Common myeloid progenitor, CD34-positive (primary cell): Measurements from ENCODE around the gene APH1A.
"Not testable (repeated sequence)": the region's sequence is repeated elsewhere in the genome, so short reads cannot be mapped to it uniquely, and the experiment has no call there.

Source experiments
- CTCF ChIA-PET: fragments of 350-600 bp; sonication (Branson Sonifier 250); formaldehyde crosslinking; loops from one replicate; lab custom pipeline; 2021; ENCODE audit warnings: antibody characterized with exemption; lab: Charles Lee
- POLR2A ChIA-PET: fragments of 350-600 bp; sonication (Branson Sonifier 250); formaldehyde crosslinking; loops from one replicate; lab custom pipeline; 2021; ENCODE audit warnings: antibody characterized with exemption; lab: Charles Lee
- DNase-seq, 3 donors: peaks; one replicate each; pipeline versions ENCODE4 v3.0.0 to v3.0.0-alpha.2; 2013
- H3K27ac ChIP-seq, 2 experiments: 1 replicate in 1 of 2; 2 replicates in 1 of 2; pipeline ENCODE4 v1.7.0; 2013; ENCODE audit warnings: inconsistent platforms in 2 of 2, low read length in 2 of 2, mild to moderate bottlenecking in 2 of 2, low read depth in 1 of 2, moderate library complexity in 1 of 2; ENCODE audit not compliant: severe bottlenecking in 2 of 2, insufficient read depth in 1 of 2, poor library complexity in 1 of 2
- H3K27me3 ChIP-seq, 5 experiments: replicated peaks in 2 of 5; 1 replicate in 3 of 5; 2 replicates in 2 of 5; pipeline versions ENCODE4 v1.6.1 to v1.7.0; 2013; ENCODE audit warnings: low read length in 4 of 5, mild to moderate bottlenecking in 2 of 5, moderate library complexity in 2 of 5, inconsistent platforms in 1 of 5; ENCODE audit not compliant: insufficient read depth in 5 of 5, control insufficient read depth in 4 of 5
- H3K36me3 ChIP-seq, 4 experiments: 1 replicate in 2 of 4; 2 replicates in 2 of 4; pipeline versions ENCODE4 v1.6.1 to v1.7.0; 2013; ENCODE audit warnings: low read length in 3 of 4, control low read depth in 1 of 4, mild to moderate bottlenecking in 1 of 4; ENCODE audit not compliant: control insufficient read depth in 4 of 4, insufficient read depth in 4 of 4
- H3K4me1 ChIP-seq, 4 experiments: 1 replicate in 3 of 4; 2 replicates in 1 of 4; pipeline versions ENCODE4 v1.6.1 to v1.7.1; 2013; ENCODE audit warnings: low read length in 3 of 4, mild to moderate bottlenecking in 3 of 4, control low read depth in 1 of 4, inconsistent platforms in 1 of 4, moderate library complexity in 1 of 4; ENCODE audit not compliant: control insufficient read depth in 4 of 4, insufficient read depth in 4 of 4; ENCODE audit errors: control extremely low read depth in 1 of 4
- H3K4me3 ChIP-seq, 7 experiments: 1 replicate in 4 of 7; 2 replicates in 3 of 7; pipeline versions ENCODE4 v1.5.1 to v1.7.0; 2013; ENCODE audit warnings: mild to moderate bottlenecking in 7 of 7, low read length in 6 of 7, moderate library complexity in 6 of 7, inconsistent platforms in 2 of 7, low read depth in 2 of 7, control low read depth in 1 of 7; ENCODE audit not compliant: insufficient read depth in 4 of 7, control insufficient read depth in 1 of 7; ENCODE audit errors: extremely low read depth in 1 of 7
- H3K9me3 ChIP-seq, 5 experiments: 1 replicate in 4 of 5; 2 replicates in 1 of 5; pipeline versions ENCODE4 v1.6.1 to v1.7.1; 2013; ENCODE audit warnings: low read length in 4 of 5, mild to moderate bottlenecking in 2 of 5, inconsistent platforms in 1 of 5, low read depth in 1 of 5, moderate library complexity in 1 of 5; ENCODE audit not compliant: control insufficient read depth in 4 of 5, insufficient read depth in 2 of 5; ENCODE audit errors: control extremely low read depth in 1 of 5
- WGBS: methylation state at CpG from one replicate; pipeline ENCODE4 v1.1.5; 2013; ENCODE audit not compliant: insufficient coverage; 5-methylcytosine and 5-hydroxymethylcytosine counted together

Gene APH1A

DNA sequence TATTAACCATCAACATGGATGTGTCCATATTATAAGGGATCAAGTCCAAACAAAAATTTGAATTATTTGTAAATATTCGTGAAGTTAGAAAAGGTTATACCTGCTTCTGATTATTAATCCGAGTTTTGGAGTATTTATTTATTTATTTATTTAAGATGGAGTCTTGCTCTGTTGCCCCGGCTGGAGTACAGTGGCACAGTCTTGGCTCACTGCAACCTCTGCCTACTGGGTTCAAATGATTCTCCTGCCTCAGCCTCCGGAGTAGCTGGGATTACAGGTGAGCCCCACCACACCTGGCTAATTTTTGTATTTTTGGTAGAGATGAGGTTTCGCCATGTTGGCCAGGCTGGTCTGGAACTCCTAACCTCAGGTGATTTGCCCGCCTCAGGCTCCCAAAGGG lies 53.0 kb downstream of the APH1A start:
- CTCF ChIA-PET, result interaction anchor here (0.6 kb wide), 1 partner anchor 9 kb away, joined by 4 read pairs; no protein-coding TSS in a partner anchor
- H3K27me3 ChIP-seq, POLR2A ChIA-PET, H3K27ac ChIP-seq, H3K9me3 ChIP-seq, H3K4me3 ChIP-seq, DNase-seq, H3K36me3 ChIP-seq: not testable (repeated sequence)
- WGBS, result 100% methylated on average over 2 of the region's 6 CpGs
- H3K4me1 ChIP-seq, result peaks cover 7 to 13% (median 8%) of the 10 kb centered on the region in 4 experiments
